ENCODE measurements around the gene OR2K2.

DNA sequence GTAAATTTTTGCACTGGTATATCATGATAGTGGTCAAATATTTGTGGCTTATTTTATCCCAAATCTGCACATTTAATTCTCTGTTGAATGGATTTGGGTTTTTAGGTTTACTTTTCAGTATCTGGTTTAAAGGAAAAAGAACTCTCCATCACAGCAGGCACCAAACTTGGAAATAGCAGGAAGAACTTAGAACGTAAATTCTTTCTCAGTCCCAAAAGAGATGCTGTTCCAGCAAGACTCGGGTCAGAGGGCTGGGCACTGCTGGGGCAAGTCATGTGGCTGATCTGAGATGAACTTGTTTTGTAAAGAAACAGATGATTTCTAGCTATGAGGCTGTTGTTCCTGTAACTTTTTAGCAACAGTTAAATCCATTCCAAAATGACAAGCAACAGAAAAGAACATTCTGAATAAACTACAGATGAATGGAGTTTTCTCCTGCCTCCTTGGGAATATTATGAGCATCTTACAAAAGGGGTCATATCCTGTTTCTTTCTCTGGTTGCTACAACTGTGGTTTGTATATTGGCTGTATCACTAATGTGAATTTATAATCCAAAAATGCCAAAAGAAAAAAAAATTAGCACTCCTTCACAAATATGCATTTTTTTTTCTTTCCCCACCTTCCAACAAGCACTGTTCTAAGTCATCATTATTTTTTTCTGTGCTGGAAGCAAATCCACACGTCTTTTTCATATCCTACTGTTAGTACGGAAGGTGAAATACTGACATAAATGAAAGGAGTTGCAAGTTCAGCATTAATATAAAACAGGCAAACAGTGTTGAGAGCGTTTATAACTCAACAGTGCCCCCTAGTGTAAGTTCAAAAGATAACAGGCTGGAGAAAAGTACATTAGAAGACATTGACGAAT lies 31.1 kb downstream of the OR2K2 start:
- TF ChIP-seq CTCF (conservative IDR thresholded peaks at IDR 0.05) = peak; percentile 86
- no peak for TF ChIP-seq ZFX (IDR thresholded peaks at IDR 0.05)
